C4-2B (cell line): ENCODE data around the gene CDC42SE1.

ENCODE experiments used
- ZFX ChIP-seq: fragments of 450-650 bp; IDR thresholded peaks from 2 replicates; pipeline ENCODE4 v1.6.1; 2017
- TF ChIP-seq, protein P1 (sequence below): fragments of 450-650 bp; conservative IDR thresholded peaks from 2 replicates; pipeline ENCODE4 v1.5.1; 2017; ENCODE audit warnings: mild to moderate bottlenecking

DNA sequence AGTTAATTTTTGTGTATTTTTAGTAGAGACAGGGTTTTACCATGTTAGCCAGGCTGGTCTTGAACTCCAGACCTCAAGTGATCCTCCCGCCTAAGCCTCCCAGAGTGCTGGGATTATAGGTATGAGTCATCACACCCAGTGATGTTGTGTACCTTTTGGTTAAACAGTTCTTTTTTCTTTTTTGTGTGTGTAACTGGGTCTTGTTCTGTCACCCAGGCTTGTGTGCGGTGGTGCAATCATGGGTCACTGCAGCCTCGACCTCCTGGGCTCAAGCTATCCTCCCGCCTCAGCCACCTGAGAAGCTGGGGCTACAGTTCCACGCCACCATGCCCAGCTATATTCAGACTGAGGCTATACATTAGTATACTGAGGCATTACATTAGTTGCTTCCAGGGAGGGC, 48.9 kb upstream of the CDC42SE1 start:
- TF ChIP-seq, protein P1, sequence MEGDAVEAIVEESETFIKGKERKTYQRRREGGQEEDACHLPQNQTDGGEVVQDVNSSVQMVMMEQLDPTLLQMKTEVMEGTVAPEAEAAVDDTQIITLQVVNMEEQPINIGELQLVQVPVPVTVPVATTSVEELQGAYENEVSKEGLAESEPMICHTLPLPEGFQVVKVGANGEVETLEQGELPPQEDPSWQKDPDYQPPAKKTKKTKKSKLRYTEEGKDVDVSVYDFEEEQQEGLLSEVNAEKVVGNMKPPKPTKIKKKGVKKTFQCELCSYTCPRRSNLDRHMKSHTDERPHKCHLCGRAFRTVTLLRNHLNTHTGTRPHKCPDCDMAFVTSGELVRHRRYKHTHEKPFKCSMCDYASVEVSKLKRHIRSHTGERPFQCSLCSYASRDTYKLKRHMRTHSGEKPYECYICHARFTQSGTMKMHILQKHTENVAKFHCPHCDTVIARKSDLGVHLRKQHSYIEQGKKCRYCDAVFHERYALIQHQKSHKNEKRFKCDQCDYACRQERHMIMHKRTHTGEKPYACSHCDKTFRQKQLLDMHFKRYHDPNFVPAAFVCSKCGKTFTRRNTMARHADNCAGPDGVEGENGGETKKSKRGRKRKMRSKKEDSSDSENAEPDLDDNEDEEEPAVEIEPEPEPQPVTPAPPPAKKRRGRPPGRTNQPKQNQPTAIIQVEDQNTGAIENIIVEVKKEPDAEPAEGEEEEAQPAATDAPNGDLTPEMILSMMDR, result no peak
- no peak for TF ChIP-seq ZFX
